Astrocyte of the cerebellum (primary cell): Measurements from ENCODE around the gene ZNF48.

ENCODE experiments used
- DNase-seq: peaks from one replicate; pipeline ENCODE4 v3.0.0-alpha.2; 2011; ENCODE audit warnings: low read depth
- H3K4me3 ChIP-seq: 2 replicates; pipeline ENCODE4 v1.5.1; 2011; ENCODE audit warnings: mild to moderate bottlenecking, low read depth, low read length, moderate library complexity
- in situ Hi-C: cut with HindIII; loops from 2 replicates; pipeline ENCODE4 v1.10.0; 2017; ENCODE audit warnings: low sequenced_read_pairs
- TF ChIP-seq, protein P1 (sequence below): IDR thresholded peaks from 2 replicates; pipeline ENCODE4 v1.5.1; 2012; ENCODE audit warnings: low read length, low read depth, moderate library complexity, mild to moderate bottlenecking; ENCODE audit errors: missing control alignments

Gene ZNF48

DNA sequence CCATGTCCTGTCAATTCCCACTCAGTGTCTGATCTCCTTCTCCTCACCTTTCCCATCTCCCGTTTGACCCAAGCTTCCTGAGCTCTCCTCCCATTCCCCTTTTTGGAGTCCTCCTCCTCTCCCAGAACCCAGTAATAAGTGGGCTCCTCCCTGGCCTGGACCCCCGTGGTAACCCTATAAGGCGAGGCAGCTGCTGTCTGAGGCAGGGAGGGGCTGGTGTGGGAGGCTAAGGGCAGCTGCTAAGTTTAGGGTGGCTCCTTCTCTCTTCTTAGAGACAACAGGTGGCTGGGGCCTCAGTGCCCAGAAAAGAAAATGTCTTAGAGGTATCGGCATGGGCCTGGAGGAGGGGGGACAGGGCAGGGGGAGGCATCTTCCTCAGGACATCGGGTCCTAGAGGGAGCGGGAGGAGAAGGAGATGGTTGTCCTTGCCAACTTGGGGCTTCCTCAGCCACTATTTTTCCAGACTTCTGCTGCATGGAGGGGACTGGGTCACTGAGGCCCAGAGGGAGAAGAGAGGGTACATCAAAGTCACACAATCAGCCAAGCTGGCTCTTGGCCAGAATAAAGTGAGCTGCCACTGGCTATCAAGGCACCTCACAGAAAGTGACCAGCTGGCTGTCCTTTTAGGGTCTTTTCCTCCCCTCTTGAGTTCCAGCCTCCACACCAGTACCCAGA is 23.0 kb upstream of the ZNF48 start:
- no peak for DNase-seq
- TF ChIP-seq, protein P1, sequence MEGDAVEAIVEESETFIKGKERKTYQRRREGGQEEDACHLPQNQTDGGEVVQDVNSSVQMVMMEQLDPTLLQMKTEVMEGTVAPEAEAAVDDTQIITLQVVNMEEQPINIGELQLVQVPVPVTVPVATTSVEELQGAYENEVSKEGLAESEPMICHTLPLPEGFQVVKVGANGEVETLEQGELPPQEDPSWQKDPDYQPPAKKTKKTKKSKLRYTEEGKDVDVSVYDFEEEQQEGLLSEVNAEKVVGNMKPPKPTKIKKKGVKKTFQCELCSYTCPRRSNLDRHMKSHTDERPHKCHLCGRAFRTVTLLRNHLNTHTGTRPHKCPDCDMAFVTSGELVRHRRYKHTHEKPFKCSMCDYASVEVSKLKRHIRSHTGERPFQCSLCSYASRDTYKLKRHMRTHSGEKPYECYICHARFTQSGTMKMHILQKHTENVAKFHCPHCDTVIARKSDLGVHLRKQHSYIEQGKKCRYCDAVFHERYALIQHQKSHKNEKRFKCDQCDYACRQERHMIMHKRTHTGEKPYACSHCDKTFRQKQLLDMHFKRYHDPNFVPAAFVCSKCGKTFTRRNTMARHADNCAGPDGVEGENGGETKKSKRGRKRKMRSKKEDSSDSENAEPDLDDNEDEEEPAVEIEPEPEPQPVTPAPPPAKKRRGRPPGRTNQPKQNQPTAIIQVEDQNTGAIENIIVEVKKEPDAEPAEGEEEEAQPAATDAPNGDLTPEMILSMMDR = no peak
- no peak overlapping the region for H3K4me3 ChIP-seq
- in situ Hi-C loops = loop anchor here (10.0 kb wide), 1 partner anchor 257 kb away; the partner anchor contains the start of gene GDPD3

DNA sequence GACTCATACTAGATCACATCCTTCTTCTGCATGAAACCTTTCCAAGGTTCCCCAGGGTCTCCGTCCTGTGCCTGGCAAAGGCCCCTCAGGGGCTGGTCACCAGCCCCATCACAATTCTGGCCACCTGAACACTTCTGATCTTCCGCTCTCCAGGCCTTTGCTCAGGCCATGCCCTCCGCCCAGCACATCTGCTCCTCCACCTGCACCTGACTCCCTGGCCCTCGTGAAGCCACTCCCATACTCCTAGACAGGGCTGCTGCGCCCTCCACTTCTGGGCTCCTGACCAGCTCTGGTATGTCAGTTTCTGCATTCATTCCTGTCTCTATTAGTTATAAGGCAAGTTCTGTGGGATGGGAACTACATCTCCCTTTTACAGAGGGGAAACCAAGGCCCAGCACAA is 22.5 kb upstream of the ZNF48 start:
- DNase-seq = no peak
- TF ChIP-seq, protein P1 = no peak
- no peak overlapping the region for H3K4me3 ChIP-seq
- in situ Hi-C loops = loop anchor here (10.0 kb wide), 1 partner anchor 258 kb away; the partner anchor contains the start of gene GDPD3

DNA sequence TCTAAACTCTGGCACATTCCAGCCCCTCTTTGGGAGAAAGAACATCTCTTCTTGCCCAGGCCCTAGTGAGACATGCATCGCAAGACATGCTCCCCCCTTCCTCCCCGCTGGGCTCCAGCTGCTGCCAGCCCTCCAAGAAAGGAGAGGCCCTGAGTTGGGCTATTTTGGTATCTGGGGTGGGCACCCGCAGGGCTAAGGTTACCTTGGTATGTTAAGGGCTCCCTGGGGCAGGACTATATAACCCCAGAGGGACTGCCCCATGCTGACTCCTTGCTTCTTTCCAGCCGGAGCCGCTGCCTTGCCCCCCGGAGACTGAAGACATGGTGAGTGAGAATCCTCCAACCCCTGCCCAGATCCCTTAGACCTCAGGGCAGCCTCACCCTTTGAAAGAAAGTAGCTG is 20.7 kb upstream of the ZNF48 start, which contains the start of gene MYL11:
TSS of gene MYL11 (plus strand) at position 265 of the 400 bp plus-strand sequence. CDS start at position 321, 56 bp downstream.
- no peak within 1 kb of the TSS for H3K4me3 ChIP-seq
- DNase-seq = no peak
- in situ Hi-C loops = loop anchor here (10.0 kb wide), 1 partner anchor 260 kb away; the partner anchor contains the start of gene GDPD3
- TF ChIP-seq, protein P1 = no peak

DNA sequence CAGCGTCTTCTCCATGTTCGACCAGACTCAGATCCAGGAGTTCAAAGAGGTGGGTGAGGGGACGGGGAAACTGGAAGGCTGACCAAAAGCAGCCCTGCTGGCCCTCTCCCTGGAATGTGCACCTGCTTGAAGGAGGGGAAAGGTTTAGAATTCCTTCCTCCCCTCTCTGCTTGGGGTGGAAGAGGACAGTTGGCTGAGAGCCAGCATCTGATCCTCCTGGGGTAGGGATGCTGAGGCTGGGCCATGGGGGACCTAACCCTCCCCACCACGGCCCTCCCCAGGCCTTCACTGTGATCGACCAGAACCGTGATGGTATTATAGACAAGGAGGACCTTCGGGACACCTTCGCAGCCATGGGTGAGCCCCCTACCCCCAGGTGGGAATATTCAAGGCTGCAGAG is 19.4 kb upstream of the ZNF48 start:
- TF ChIP-seq, protein P1 = no peak
- DNase-seq = no peak
- in situ Hi-C loops = loop anchor here (10.0 kb wide), 1 partner anchor 261 kb away; the partner anchor contains the start of gene GDPD3
- H3K4me3 ChIP-seq = no peak overlapping the region

GRCh38 chr16:30376461-30376902 is 18.7 kb upstream of the ZNF48 start:
- H3K4me3 ChIP-seq = no peak overlapping the region
- in situ Hi-C loops = loop anchor here (10.0 kb wide), 1 partner anchor 262 kb away; the partner anchor contains the start of gene GDPD3
- no peak for DNase-seq
- TF ChIP-seq, protein P1 = no peak

DNA sequence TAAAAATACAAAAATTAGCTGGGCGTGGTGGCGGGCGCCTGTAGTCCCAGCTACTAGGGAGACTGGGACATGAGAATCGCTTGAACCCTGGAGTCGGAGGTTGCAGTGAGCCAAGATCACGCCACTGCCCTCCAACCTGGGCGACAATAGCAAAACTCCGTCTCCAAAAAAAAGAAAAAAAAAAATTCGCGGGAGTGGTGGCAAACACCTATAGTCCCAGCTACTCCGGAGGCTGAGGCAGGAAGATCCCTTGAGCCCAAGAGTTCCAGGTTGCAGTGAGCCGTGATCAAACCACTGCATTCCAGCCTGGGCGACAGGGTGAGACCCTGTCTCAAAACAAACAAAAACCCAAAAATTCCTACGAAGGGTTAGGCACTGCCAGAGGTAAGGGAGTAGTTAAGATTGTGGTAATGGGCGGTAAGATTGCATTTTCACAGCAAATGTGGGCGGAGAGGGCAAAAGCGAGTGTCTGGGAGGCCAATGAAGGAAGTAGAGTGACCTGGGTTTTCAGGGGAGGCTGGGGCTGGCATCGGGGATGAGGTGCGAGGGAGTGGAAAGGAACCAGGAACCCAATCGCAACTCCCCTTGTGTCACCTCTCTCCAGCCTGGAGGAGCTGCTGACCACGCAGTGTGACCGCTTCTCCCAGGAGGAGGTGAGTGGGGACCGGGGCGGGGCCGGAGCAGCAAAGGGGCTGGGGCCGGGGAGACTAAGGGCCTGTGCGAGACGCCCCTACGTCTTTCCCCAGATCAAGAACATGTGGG is 18.0 kb upstream of the ZNF48 start:
- no peak for DNase-seq
- in situ Hi-C loops = loop anchor here (10.0 kb wide), 1 partner anchor 262 kb away; the partner anchor contains the start of gene GDPD3
- TF ChIP-seq, protein P1 = no peak
- H3K4me3 ChIP-seq = peak overlapping the region; percentile 62
